HUES64 (cell line): ENCODE measurements around the gene PCNX1.
"Not testable (repeated sequence)": the region's sequence is repeated elsewhere in the genome, so short reads cannot be mapped to it uniquely, and the experiment has no call there.

ENCODE experiments used
- H3K27ac ChIP-seq: 2 replicates; pipeline ENCODE4 v1.7.0; 2013; ENCODE audit warnings: low read depth, low read length, inconsistent platforms
- H3K27me3 ChIP-seq: 2 replicates; pipeline ENCODE4 v1.6.1; 2013; ENCODE audit warnings: mild to moderate bottlenecking, low read length; ENCODE audit not compliant: insufficient read depth
- H3K36me3 ChIP-seq: 2 replicates; pipeline ENCODE4 v1.6.1; 2013; ENCODE audit warnings: mild to moderate bottlenecking, low read length; ENCODE audit not compliant: insufficient read depth
- H3K4me1 ChIP-seq: 2 replicates; pipeline ENCODE4 v1.6.1; 2013; ENCODE audit warnings: mild to moderate bottlenecking, low read length, moderate library complexity; ENCODE audit not compliant: insufficient read depth
- H3K4me3 ChIP-seq: 2 replicates; pipeline ENCODE4 v1.5.1; 2013; ENCODE audit warnings: mild to moderate bottlenecking, low read length, moderate library complexity
- H3K9ac ChIP-seq: 2 replicates; pipeline ENCODE4 v1.6.1; 2013; ENCODE audit warnings: mild to moderate bottlenecking, low read depth, low read length
- H3K9me3 ChIP-seq: 2 replicates; pipeline ENCODE4 v1.6.1; 2013; ENCODE audit warnings: low read depth, low read length; ENCODE audit not compliant: insufficient read depth
- WGBS: fragments of 150-250, 120-280 bp; methylation state at CpG from one replicate; pipeline ENCODE4 v1.1.7; 2013; ENCODE audit warnings: missing lambda C conversion rate; 5-methylcytosine and 5-hydroxymethylcytosine counted together

PCNX1 gene

DNA sequence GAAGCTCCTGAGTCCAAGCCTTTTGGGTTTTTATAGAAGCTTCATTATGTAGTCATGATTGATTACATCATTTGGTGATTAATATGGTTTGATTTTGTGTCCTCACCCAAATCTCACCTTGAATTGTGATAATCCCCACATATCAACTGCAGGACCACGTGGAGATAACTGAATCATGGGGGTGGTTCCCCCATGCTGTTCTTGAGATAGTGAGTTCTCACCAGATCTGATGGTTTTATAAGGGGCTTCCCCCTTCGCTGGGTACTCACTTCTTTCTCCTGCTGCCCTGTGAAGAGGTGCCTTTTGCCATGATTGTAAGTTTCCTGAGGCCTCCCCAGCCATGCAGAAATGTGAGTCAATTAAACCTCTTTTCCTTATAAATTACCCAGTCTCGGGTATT, 35.5 kb downstream of the PCNX1 start:
- peaks cover 55% of the 10 kb centered on the region for H3K9me3 ChIP-seq
- not testable (repeated sequence) for H3K27ac ChIP-seq, H3K27me3 ChIP-seq, H3K4me3 ChIP-seq, H3K9ac ChIP-seq, H3K4me1 ChIP-seq
- peaks cover 47% of the 10 kb centered on the region for H3K36me3 ChIP-seq
- WGBS: 96% methylated on average over 3 of the region's 3 CpGs

- Histone ChIP-seq H3K4me1 (no peaks in the 10 kb centered on the region), H3K36me3 (peaks cover 58% of the 10 kb centered on the region), H3K27me3 (no peaks in the 10 kb centered on the region), H3K9me3 (peaks cover 66% of the 10 kb centered on the region), H3K27ac (no peak overlapping the region), H3K4me3 (no peak overlapping the region), H3K9ac (no peak overlapping the region)
- 95% methylated on average over 1 of the region's 1 CpG for WGBS
Observed at GRCh38 chr14:70943838-70944237, 36.6 kb downstream of the PCNX1 start.

- Histone ChIP-seq H3K9ac (no peak overlapping the region), H3K4me1 (no peaks in the 10 kb centered on the region), H3K27ac (no peak overlapping the region), H3K4me3 (no peak overlapping the region), H3K27me3 (no peaks in the 10 kb centered on the region), H3K36me3 (peaks cover 87% of the 10 kb centered on the region), H3K9me3 (peaks cover 62% of the 10 kb centered on the region)
- 96% methylated on average over 8 of the region's 8 CpGs for WGBS
Observed at GRCh38 chr14:70947739-70948138, 40.5 kb downstream of the PCNX1 start.

GRCh38 chr14:70952485-70952884, 45.2 kb downstream of the PCNX1 start:
- Histone ChIP-seq H3K27ac (no peak overlapping the region), H3K9ac (no peak overlapping the region), H3K4me3 (no peak overlapping the region), H3K4me1 (no peaks in the 10 kb centered on the region), H3K9me3 (peaks cover 20% of the 10 kb centered on the region), H3K36me3 (peaks cover 51% of the 10 kb centered on the region), H3K27me3 (no peaks in the 10 kb centered on the region)
- WGBS: no CpG with 5 or more reads among the region's 3 CpGs

DNA sequence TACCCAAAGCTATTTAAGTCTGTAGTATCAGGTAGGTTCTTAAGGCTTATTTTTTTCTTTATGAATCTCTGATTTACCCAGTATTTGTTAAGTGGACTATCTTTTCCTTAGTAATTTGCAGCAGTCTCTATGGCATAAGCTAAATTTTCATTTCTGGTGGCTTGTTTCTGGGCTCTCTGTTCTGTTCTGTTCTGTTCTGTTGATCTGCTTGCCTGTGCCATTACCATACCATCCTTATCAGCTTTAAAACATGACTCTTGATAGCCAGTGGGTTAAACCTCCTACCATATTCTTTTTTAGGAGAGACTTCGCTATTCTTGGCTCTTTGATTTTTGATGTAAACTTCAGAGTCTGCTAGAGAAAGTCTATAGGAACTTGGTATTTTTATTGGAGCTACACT, 46.8 kb downstream of the PCNX1 start:
- 100% methylated on average over 1 of the region's 1 CpG for WGBS

GRCh38 chr14:70955543-70956480, 48.6 kb downstream of the PCNX1 start:
- H3K9ac ChIP-seq: no peak overlapping the region
- H3K4me1 ChIP-seq: no peaks in the 10 kb centered on the region
- WGBS: 93% methylated on average over 5 of the region's 5 CpGs
- peaks cover 18% of the 10 kb centered on the region for H3K36me3 ChIP-seq
- H3K4me3 ChIP-seq: no peak overlapping the region
- no peaks in the 10 kb centered on the region for H3K27me3 ChIP-seq
- H3K9me3 ChIP-seq: no peaks in the 10 kb centered on the region
- H3K27ac ChIP-seq: no peak overlapping the region

More for the DNA sequence above, 46.8 kb downstream of the PCNX1 start:
- Histone ChIP-seq H3K4me1 (no peaks in the 10 kb centered on the region), H3K27me3 (no peaks in the 10 kb centered on the region), H3K36me3 (peaks cover 35% of the 10 kb centered on the region), H3K27ac (no peak overlapping the region), H3K9me3 (peaks cover 5% of the 10 kb centered on the region), H3K4me3 (no peak overlapping the region), H3K9ac (no peak overlapping the region)

GRCh38 chr14:70956511-70956910, 49.3 kb downstream of the PCNX1 start:
- Histone ChIP-seq H3K27me3 (no peaks in the 10 kb centered on the region), H3K4me1 (no peaks in the 10 kb centered on the region), H3K9me3 (no peaks in the 10 kb centered on the region), H3K4me3 (no peak overlapping the region), H3K9ac (no peak overlapping the region), H3K27ac (no peak overlapping the region), H3K36me3 (peaks cover 13% of the 10 kb centered on the region)
- 99% methylated on average over 3 of the region's 3 CpGs for whole genome bisulfite sequencing

DNA sequence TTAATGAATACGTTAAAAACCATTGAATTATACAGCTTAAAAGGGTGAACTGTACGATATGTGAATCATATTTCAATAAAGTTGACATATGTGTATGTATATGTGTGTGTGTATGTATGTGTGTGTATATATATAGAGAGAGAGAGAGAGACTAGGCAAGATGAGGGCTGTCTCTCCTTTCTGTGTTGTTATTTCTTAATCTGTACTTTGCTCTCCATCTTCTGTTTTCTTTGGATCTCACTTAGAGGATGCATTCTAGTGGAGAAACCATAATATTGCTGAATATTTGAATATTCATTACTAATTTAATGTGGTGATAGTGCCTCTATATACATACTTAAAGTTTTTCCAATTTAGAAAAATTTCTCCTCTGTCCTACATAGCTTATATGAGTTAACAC, 50.5 kb downstream of the PCNX1 start:
- Histone ChIP-seq H3K27me3 (no peaks in the 10 kb centered on the region), H3K4me3 (no peak overlapping the region), H3K27ac (no peak overlapping the region), H3K36me3 (peaks cover 13% of the 10 kb centered on the region), H3K9me3 (no peaks in the 10 kb centered on the region), H3K9ac (no peak overlapping the region), H3K4me1 (no peaks in the 10 kb centered on the region)
- 94% methylated on average over 2 of the region's 2 CpGs for WGBS

DNA sequence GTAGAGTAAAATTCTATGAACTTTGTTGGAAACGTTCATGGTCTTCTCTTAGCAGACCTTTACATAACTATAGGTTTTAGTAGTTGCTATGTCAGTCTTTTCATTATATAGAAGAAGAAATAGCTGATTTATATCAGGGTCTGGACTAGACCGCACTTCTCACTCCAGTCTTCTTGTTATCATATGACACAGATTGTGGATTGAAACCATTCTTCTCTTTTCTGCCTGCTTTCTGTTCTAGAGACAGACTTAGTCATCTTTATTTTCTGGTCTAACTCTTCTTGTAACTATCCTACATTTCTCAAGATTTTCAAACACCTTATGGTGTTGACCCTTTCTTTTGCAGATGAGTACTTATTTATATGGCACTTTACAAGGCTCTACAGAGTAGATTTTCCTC, 55.7 kb downstream of the PCNX1 start:
- no peak overlapping the region for H3K4me3 ChIP-seq
- no peaks in the 10 kb centered on the region for H3K4me1 ChIP-seq
- WGBS: 95% methylated on average over 1 of the region's 2 CpGs
- H3K9me3 ChIP-seq: no peaks in the 10 kb centered on the region
- no peak overlapping the region for H3K9ac ChIP-seq
- H3K27me3 ChIP-seq: no peaks in the 10 kb centered on the region
- H3K27ac ChIP-seq: no peak overlapping the region
- peaks cover 39% of the 10 kb centered on the region for H3K36me3 ChIP-seq

DNA sequence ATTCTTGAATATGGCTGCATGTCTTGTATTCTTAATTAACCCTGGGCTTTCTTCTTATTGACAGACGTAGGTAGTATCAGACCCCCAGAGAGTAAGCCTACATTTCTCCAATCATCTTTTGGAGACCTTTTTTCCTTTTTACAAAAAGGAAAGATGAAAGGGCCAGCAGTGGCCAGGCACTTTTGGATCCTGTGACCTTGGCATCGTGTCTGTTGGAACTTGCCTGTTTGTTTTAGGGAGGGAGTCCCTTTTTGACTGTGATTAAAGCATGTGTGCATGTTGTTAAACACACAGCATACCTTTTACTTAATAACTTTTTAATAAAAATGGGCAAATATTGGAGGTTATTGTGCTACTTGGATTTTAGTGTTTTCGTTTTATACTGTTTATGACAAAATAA, 57.2 kb downstream of the PCNX1 start:
- Histone ChIP-seq H3K27ac (no peak overlapping the region), H3K9ac (no peak overlapping the region), H3K27me3 (no peaks in the 10 kb centered on the region), H3K4me1 (no peaks in the 10 kb centered on the region), H3K4me3 (no peak overlapping the region), H3K36me3 (peaks cover 53% of the 10 kb centered on the region), H3K9me3 (no peaks in the 10 kb centered on the region)
- WGBS: 94% methylated on average over 2 of the region's 3 CpGs

DNA sequence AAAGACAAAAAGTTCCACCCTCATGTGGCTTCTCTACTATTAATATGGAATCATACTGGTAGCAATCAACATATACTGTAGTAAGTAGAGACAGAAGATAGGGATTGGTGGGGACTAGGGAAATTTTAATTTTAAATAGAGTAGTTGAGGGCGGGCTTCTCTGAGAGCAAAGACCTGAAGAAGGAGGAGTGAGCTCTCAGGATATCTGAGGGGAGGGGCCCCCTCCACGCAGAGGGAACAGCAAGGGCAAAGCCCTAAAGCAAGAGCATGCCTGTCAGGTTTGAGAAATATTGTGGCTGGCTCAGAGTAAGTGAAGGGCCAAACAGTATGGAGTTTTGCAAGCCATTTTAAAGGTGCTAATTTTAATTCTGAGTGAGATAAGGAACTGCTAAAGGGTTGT, 64.3 kb downstream of the PCNX1 start:
- Histone ChIP-seq H3K4me1 (no peaks in the 10 kb centered on the region), H3K4me3 (no peak overlapping the region), H3K9me3 (no peaks in the 10 kb centered on the region), H3K27me3 (no peaks in the 10 kb centered on the region), H3K27ac (no peak overlapping the region), H3K9ac (no peak overlapping the region), H3K36me3 (peaks cover 44% of the 10 kb centered on the region)
- WGBS: 38% methylated on average over 2 of the region's 2 CpGs
